OCI-LY1 (cell line): ENCODE measurements around the gene PICALM.
"Not testable (repeated sequence)": the region's sequence is repeated elsewhere in the genome, so short reads cannot be mapped to it uniquely, and the experiment has no call there.

ENCODE experiments used
- H2AFZ ChIP-seq: fragments of 200-600 bp; sonication (generic), shearing (Covaris generic); 2 replicates; pipeline ENCODE4 v1.6.0; 2014; ENCODE audit warnings: antibody characterized with exemption, mild to moderate bottlenecking, low read length
- H3F3A ChIP-seq: fragments of 200-600 bp; sonication (generic), shearing (Covaris generic); 2 replicates; pipeline ENCODE4 v1.6.0; 2014; ENCODE audit warnings: mild to moderate bottlenecking, antibody characterized with exemption, low read length, moderate library complexity; ENCODE audit not compliant: insufficient read depth
- H3K27ac ChIP-seq: fragments of 200-600 bp; sonication (generic); 2 replicates; pipeline ENCODE4 v1.5.1; 2014; ENCODE audit warnings: low read length, mixed run types, mild to moderate bottlenecking, low read depth; ENCODE audit not compliant: poor library complexity, severe bottlenecking
- H3K27me3 ChIP-seq: fragments of 200-600 bp; sonication (generic); 2 replicates; pipeline ENCODE4 v1.6.0; 2014; ENCODE audit warnings: antibody characterized with exemption, mild to moderate bottlenecking, low read length, moderate library complexity; ENCODE audit not compliant: insufficient read depth
- H3K36me3 ChIP-seq: fragments of 200-600 bp; sonication (generic); 2 replicates; pipeline ENCODE4 v1.6.1; 2014; ENCODE audit warnings: mild to moderate bottlenecking, antibody characterized with exemption, low read length, moderate library complexity, mixed read lengths; ENCODE audit not compliant: insufficient read depth
- H3K4me1 ChIP-seq: fragments of 200-600 bp; sonication (generic); 2 replicates; pipeline ENCODE4 v1.5.1; 2014; ENCODE audit warnings: mild to moderate bottlenecking, low read length, moderate library complexity; ENCODE audit not compliant: insufficient read depth, severe bottlenecking
- H3K4me2 ChIP-seq: fragments of 200-600 bp; sonication (generic), shearing (Covaris generic); 2 replicates; pipeline ENCODE4 v1.6.1; 2014; ENCODE audit warnings: low read length
- H3K4me3 ChIP-seq: fragments of 200-600 bp; sonication (generic); 2 replicates; pipeline ENCODE4 v1.5.1; 2014; ENCODE audit warnings: low read length, low read depth, mild to moderate bottlenecking, mixed read lengths; ENCODE audit not compliant: poor library complexity, severe bottlenecking
- H3K79me2 ChIP-seq: fragments of 200-600 bp; shearing (Covaris generic); 2 replicates; pipeline ENCODE4 v1.6.1; 2016; ENCODE audit warnings: mixed run types, low read length, mixed read lengths; ENCODE audit not compliant: insufficient read depth
- H3K9ac ChIP-seq: fragments of 200-600 bp; sonication (generic), shearing (Covaris generic); 2 replicates; pipeline ENCODE4 v1.6.1; 2014; ENCODE audit warnings: mild to moderate bottlenecking, low read length, mixed read lengths
- H3K9me2 ChIP-seq: fragments of 200-600 bp; sonication (generic), shearing (Covaris generic); 2 replicates; pipeline ENCODE4 v1.6.1; 2014; ENCODE audit warnings: low read depth, mild to moderate bottlenecking, low read length, mixed read lengths
- H3K9me3 ChIP-seq: fragments of 200-600 bp; shearing (Covaris generic); 2 replicates; pipeline ENCODE4 v1.6.1; 2014; ENCODE audit warnings: low read length, mixed read lengths
- H4K20me1 ChIP-seq: fragments of 200-600 bp; sonication (generic), shearing (Covaris generic); 2 replicates; pipeline ENCODE4 v1.6.0; 2016; ENCODE audit warnings: mild to moderate bottlenecking, low read length; ENCODE audit not compliant: insufficient read depth
- EZH2 ChIP-seq: fragments of 200-600 bp; sonication (generic), shearing (Covaris generic); IDR thresholded peaks from 2 replicates; pipeline ENCODE4 v1.8.0; 2017; ENCODE audit warnings: borderline replicate concordance, mixed run types, mild to moderate bottlenecking, antibody characterized with exemption, low read length, moderate library complexity, mixed read lengths
- TF ChIP-seq, protein P1 (sequence below): fragments of 200-600 bp; sonication (generic), shearing (Covaris generic); IDR thresholded peaks from 2 replicates; pipeline ENCODE4 v1.5.1; 2017; ENCODE audit warnings: mild to moderate bottlenecking, antibody characterized with exemption, low read length, moderate library complexity, mixed read lengths

PICALM gene

GRCh38 chr11:86091086-86091485, 22.2 kb upstream of the PICALM start:
- Histone ChIP-seq H3K4me2 (no peak overlapping the region), H3K9ac (no peak overlapping the region), H3K9me2 (no peaks in the 10 kb centered on the region), H3K4me3 (no peak overlapping the region), H3K9me3 (no peaks in the 10 kb centered on the region), H4K20me1 (no peaks in the 10 kb centered on the region), H2AFZ (no peak overlapping the region), H3F3A (no peaks in the 10 kb centered on the region), H3K36me3 (no peaks in the 10 kb centered on the region), H3K27me3 (no peaks in the 10 kb centered on the region), H3K79me2 (no peaks in the 10 kb centered on the region), H3K27ac (no peak overlapping the region), H3K4me1 (no peaks in the 10 kb centered on the region)
- no peak for TF ChIP-seq EZH2
- TF ChIP-seq, protein P1, sequence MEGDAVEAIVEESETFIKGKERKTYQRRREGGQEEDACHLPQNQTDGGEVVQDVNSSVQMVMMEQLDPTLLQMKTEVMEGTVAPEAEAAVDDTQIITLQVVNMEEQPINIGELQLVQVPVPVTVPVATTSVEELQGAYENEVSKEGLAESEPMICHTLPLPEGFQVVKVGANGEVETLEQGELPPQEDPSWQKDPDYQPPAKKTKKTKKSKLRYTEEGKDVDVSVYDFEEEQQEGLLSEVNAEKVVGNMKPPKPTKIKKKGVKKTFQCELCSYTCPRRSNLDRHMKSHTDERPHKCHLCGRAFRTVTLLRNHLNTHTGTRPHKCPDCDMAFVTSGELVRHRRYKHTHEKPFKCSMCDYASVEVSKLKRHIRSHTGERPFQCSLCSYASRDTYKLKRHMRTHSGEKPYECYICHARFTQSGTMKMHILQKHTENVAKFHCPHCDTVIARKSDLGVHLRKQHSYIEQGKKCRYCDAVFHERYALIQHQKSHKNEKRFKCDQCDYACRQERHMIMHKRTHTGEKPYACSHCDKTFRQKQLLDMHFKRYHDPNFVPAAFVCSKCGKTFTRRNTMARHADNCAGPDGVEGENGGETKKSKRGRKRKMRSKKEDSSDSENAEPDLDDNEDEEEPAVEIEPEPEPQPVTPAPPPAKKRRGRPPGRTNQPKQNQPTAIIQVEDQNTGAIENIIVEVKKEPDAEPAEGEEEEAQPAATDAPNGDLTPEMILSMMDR: no peak

DNA sequence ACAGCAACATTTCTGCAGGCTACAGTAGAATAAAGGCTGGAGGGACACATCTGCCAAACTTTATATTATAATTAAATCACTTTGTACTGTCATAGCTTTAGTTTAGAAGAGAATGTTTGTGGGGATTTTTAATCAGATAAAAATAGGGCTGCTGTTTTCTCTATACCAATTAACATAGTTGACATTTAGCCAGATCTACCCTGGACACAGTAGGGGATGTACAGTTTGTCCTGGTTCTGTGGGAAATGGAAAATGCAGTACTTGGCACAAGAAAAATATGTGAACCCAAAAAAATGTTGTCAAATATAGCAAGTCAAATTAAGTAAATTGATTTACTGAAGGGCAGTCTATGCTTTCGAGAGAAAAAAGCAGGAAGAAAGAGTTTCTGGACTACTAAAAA, 20.8 kb upstream of the PICALM start:
- no peaks in the 10 kb centered on the region for H4K20me1 ChIP-seq
- TF ChIP-seq, protein P1: no peak
- TF ChIP-seq EZH2: no peak
- no peak overlapping the region for H3K4me3 ChIP-seq
- H2AFZ ChIP-seq: no peak overlapping the region
- no peaks in the 10 kb centered on the region for H3K27me3 ChIP-seq
- no peaks in the 10 kb centered on the region for H3K9me3 ChIP-seq
- no peaks in the 10 kb centered on the region for H3K36me3 ChIP-seq
- no peaks in the 10 kb centered on the region for H3K79me2 ChIP-seq
- no peaks in the 10 kb centered on the region for H3K9me2 ChIP-seq
- no peak overlapping the region for H3K27ac ChIP-seq
- no peak overlapping the region for H3K4me2 ChIP-seq
- H3F3A ChIP-seq: no peaks in the 10 kb centered on the region
- H3K9ac ChIP-seq: no peak overlapping the region
- H3K4me1 ChIP-seq: no peaks in the 10 kb centered on the region

DNA sequence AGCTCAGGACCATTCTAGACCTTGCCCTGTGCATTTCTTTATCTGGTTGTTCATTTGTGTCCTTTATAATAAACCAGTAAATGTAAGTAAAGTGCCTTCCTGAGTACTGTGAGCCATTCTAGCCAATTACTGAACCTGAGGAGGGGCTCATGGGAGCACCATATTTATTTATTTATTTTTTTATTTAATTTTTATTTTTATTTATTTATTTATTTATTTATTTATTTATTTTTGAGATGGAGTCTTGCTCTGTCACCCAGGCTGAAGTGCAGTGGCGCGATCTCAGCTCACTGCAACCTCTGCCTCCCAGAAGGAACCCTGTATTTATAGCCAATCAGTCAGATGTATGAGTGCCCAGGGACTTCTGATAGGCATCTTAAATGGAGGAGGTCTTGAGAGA, 18.8 kb upstream of the PICALM start:
- not testable (repeated sequence) for H3K79me2 ChIP-seq, H3K9me2 ChIP-seq, H3K4me1 ChIP-seq, H3K4me2 ChIP-seq, H3K9ac ChIP-seq, H3K27me3 ChIP-seq, H3K36me3 ChIP-seq, H3F3A ChIP-seq, H2AFZ ChIP-seq, H3K4me3 ChIP-seq, H4K20me1 ChIP-seq, H3K9me3 ChIP-seq, H3K27ac ChIP-seq

DNA sequence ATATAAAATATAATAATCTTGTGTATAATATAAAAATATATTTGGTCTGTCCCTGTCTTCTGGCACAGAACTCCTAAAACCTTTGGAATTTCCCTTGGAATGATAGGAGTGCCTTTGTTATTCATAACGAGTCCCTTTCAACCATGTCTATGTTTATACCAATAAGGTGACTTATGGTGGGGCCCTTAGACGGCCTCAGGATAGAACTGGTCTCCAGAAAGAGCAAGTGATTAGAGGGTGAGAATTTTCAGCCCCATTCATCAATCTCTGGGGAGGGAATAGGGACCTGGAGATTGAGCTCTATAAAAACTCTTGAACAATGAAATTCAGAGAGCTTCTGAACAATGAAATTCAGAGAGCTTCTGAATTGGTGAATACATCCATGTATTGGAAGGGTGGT, 18.4 kb upstream of the PICALM start:
- Histone ChIP-seq H3K9me2 (no peaks in the 10 kb centered on the region), H3K4me2 (no peak overlapping the region), H3K27me3 (no peaks in the 10 kb centered on the region), H3F3A (no peaks in the 10 kb centered on the region), H3K27ac (no peak overlapping the region), H2AFZ (no peak overlapping the region), H3K79me2 (no peaks in the 10 kb centered on the region), H4K20me1 (no peaks in the 10 kb centered on the region), H3K9me3 (no peaks in the 10 kb centered on the region), H3K4me1 (no peaks in the 10 kb centered on the region), H3K36me3 (no peaks in the 10 kb centered on the region), H3K9ac (no peak overlapping the region), H3K4me3 (no peak overlapping the region)
- no peak for TF ChIP-seq EZH2
- TF ChIP-seq, protein P1: no peak
